HG03097 (cell line): Measurements from ENCODE around the gene ODF2L.

ENCODE experiments used
- ATAC-seq: cut with Tn5 transposase; IDR thresholded peaks from one replicate; pipeline ENCODE4 v1.9.1; 2021; ENCODE audit not compliant: unreplicated experiment, low FRiP score

ODF2L gene

DNA sequence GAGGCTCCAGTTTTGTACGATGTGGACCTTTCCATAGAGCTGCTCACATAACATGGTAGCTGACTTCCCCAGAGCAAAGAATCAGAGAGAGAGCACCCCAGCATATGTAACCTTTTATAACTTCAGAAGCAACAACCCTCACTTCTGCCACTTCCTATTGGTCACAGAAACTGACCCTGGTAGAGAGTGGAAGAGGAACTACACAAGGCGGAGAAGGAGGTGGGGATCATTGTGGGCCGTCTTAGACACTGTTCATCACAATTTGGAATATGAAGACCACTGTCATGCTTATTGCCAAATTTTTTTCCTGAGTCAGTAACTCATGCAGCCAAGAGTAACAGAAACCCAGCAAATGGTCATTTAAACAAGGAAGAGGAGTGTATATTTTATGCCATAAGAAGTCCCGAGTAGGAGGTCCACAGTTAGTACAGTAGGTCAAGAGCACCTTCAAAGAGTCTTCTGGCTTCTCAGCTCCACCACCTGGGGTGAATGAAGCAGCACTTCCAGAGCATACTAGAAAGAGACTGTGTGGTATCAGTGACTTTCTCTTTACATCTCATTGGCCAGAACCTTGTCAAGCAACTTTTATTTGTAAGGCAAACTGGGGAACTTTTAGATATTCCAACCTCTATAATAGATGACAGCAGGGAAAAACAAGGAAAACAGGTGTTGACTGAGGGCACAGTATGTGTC lies 71.8 kb downstream of the ODF2L start:
- no peak for ATAC-seq

DNA sequence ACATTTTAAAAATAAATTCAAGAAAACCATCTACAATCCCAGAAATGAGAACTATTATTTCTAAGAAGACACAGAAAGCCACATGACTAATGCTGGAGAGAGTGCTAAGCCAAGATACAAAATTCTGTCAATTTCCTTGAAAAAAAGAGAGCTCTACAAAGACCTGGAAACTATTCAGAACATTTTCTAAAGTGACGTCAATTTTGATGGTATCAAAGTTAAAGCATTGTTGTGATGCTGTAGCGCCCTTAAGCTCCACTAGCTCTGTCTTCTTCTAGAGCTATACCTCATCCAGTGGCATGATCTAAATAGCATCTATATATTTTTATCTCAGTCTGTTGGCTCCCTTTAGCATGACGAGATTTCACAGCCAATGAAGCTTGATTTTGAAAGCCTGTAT lies 73.9 kb downstream of the ODF2L start:
- ATAC-seq: no peak

DNA sequence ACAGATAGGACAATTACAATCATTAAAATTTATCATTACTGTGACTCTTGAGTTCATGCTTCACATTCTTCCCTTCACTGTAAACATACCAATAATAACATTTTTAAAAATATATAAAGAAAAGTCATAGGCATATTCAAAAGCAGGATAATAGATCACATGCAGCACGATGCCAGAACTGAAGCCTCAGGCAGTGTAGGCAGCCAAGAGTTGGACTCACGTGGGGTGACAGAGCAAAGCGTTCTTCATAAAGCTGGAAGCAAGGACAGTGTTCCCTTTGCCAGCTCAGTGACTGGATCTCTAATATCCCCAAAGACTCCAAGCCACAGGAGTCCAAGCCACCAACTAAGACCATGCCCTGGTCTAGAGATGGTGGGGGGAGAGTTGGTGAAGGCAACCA lies 77.7 kb downstream of the ODF2L start:
- ATAC-seq: no peak

DNA sequence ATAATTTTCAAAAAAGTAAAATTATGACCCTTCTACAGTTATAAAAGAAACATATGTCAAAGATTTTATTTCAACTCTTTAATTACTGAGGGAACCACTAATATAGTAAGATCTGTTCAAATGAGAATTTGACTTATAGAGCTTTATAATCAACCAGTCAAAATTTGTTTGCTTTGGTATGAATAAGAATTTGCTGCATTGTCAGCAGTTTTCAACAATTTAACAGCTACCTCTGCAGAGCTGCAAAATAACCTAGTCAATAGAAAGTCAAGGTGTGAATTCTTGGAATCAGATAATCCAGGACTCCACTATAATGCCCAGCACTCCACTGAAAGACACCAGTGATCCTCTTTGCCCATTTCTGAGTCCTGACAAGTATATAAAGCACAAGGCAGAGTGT lies 78.2 kb downstream of the ODF2L start:
- ATAC-seq: no peak

DNA sequence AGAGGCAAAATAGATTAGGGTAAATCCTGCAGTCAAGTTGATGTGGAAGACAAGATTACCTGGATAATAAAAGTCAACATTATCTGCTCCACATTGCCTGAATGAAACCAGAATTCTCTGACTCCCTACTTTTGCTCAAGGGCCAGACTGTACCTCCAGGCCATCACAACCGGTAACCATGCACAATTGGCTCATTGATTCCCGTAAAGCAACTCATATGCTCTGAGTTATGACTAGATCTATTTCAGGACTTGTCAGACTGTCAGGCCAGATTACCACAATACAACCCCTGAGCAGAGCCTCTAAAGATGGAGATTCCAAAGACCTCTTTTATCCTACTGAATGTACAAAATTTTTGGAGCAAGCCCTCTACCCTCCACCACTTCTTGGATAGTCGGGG lies 90.4 kb downstream of the ODF2L start:
- ATAC-seq: no peak

DNA sequence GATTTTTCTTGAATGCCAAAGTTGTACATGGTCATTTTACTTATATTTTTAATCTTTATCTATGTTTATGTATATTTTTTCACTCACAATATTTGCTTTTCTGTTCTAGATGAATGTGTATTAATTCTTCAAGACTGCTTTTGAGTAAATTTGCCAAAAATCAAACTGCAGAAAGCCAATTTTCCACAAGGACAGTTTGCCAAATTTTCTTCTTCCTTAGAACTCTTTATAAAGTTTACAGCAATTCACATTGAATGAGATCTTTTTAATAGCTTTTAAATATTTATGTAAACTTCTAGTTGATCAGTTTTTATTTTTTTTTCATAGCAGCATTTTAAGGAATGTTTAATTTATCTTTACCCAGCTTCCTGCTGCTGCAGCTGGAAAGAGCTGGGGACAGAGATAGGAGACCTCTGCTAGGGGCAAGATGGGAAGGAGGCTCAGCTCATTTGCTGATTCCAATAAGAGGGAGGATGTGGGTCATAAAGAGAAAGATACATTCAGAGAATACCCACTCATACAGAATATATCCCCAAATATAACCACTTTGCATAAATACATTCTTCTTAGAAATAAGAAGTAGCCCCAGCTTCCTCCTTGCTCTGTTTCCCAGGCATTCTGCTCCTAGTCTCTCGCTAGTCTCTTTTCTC lies 93.0 kb downstream of the ODF2L start:
- ATAC-seq: no peak
